ENCODE results near the gene FOXA3. TPM values are rescaled to one million over a fixed set of nuclear protein-coding genes. Genes with fewer than 3 reads are reported as not detected.
A peak's percentile ranks its signal among the peaks of the same experiment; 100 is the strongest.

Gene FOXA3
- total and polyA plus RNA-seq, 11 donors: 0.07 TPM; not detected in 10

- no peak for DNase-seq
- H3K9me3 ChIP-seq: no peaks in the 10 kb centered on the region
- H3K4me1 ChIP-seq: peaks cover 0 to 8% (median 0%) of the 10 kb centered on the region in 12 donors
- no peak for ATAC-seq
- TF ChIP-seq POLR2A (IDR thresholded peaks at IDR 0.05): no peak
- no peak for TF ChIP-seq CTCF (IDR thresholded peaks at IDR 0.05)
- intact Hi-C loops (cut with DNase I): no loop called here
- peaks cover 0 to 96% (median 90%) of the 10 kb centered on the region in 9 donors for H3K36me3 ChIP-seq
- 91 to 97% (median 93%) methylated on average over 7 to 8 of the region's 8 CpGs for WGBS, 4 donors
- no peaks in the 10 kb centered on the region for H3K27me3 ChIP-seq
- no peak overlapping the region for H3K27ac ChIP-seq
- no peak overlapping the region for H3K4me3 ChIP-seq
Measured at GRCh38 chr19:45825263-45825605, 38.9 kb upstream of the FOXA3 start.

GRCh38 chr19:45825917-45826893, 37.9 kb upstream of the FOXA3 start:
- Histone ChIP-seq H3K27ac (no peak overlapping the region), H3K27me3 (no peaks in the 10 kb centered on the region), H3K9me3 (no peaks in the 10 kb centered on the region), H3K36me3 (peaks cover 0 to 97% (median 93%) of the 10 kb centered on the region in 9 donors), H3K4me1 (peaks cover 0 to 8% (median 0%) of the 10 kb centered on the region in 12 donors), H3K4me3 (no peak overlapping the region)
- 83 to 93% (median 85%) methylated on average over 22 of the region's 22 CpGs for WGBS, 4 donors
- intact Hi-C loops (cut with DNase I): no loop called here
- DNase-seq (peak in 1 of 5 donors; percentile 43), ATAC-seq (no peak)
- no peak for TF ChIP-seq CTCF (IDR thresholded peaks at IDR 0.05)
- TF ChIP-seq POLR2A (IDR thresholded peaks at IDR 0.05): no peak

- no peaks in the 10 kb centered on the region for H3K9me3 ChIP-seq
- no peaks in the 10 kb centered on the region for H3K27me3 ChIP-seq
- no peak overlapping the region for H3K27ac ChIP-seq
- no peak for TF ChIP-seq CTCF (IDR thresholded peaks at IDR 0.05)
- no peak for TF ChIP-seq POLR2A (IDR thresholded peaks at IDR 0.05)
- peaks cover 0 to 98% (median 95%) of the 10 kb centered on the region in 9 donors for H3K36me3 ChIP-seq
- WGBS, 4 donors: 89 to 94% (median 90%) methylated on average over 6 to 11 of the region's 11 CpGs
- H3K4me1 ChIP-seq: peaks cover 0 to 8% (median 0%) of the 10 kb centered on the region in 12 donors
- ATAC-seq (no peak), DNase-seq (no peak)
- intact Hi-C loops (cut with DNase I): no loop called here
- no peak overlapping the region for H3K4me3 ChIP-seq
Measured at GRCh38 chr19:45826934-45827333, 37.2 kb upstream of the FOXA3 start.

GRCh38 chr19:45827459-45828093, 36.5 kb upstream of the FOXA3 start:
- no peak for TF ChIP-seq CTCF (IDR thresholded peaks at IDR 0.05)
- TF ChIP-seq POLR2A (IDR thresholded peaks at IDR 0.05): no peak
- WGBS, 4 donors: 82 to 94% (median 92%) methylated on average over 10 to 16 of the region's 16 CpGs
- Histone ChIP-seq H3K27me3 (no peaks in the 10 kb centered on the region), H3K27ac (no peak overlapping the region), H3K9me3 (no peaks in the 10 kb centered on the region), H3K4me3 (no peak overlapping the region), H3K4me1 (peaks cover 0 to 8% (median 0%) of the 10 kb centered on the region in 12 donors), H3K36me3 (peaks cover 0 to 100% (median 98%) of the 10 kb centered on the region in 9 donors)
- DNase-seq: peak in 1 of 5 donors; percentile 36
- intact Hi-C loops (cut with DNase I): no loop called here
- ATAC-seq: no peak
